Effector memory CD8-positive, alpha-beta T cell (primary cell): ENCODE measurements around the gene SLC9A9.

Source experiments
- ATAC-seq: fragments of 150-1000 bp; cut with Tn5 transposase; replicated peaks from 2 replicates; pipeline ENCODE4 v1.10.0; 2021; ENCODE audit warnings: mild to moderate bottlenecking, moderate library complexity
- DNase-seq, 3 experiments: peaks; one replicate each; pipeline ENCODE4 v3.0.0; 2021
- H3K27ac Mint-ChIP-seq, 2 donors: one replicate each; pipeline ENCODE4 v1.8.0; 2022; ENCODE audit warnings: mild to moderate bottlenecking in 2 of 2, mixed read lengths in 2 of 2, moderate library complexity in 2 of 2
- H3K27me3 Mint-ChIP-seq, 2 donors: one replicate each; pipeline ENCODE4 v1.8.0; 2022; ENCODE audit warnings: mixed read lengths in 2 of 2
- H3K36me3 Mint-ChIP-seq: one replicate; pipeline ENCODE4 v1.8.0; 2022; ENCODE audit warnings: mild to moderate bottlenecking, moderate library complexity, mixed read lengths; ENCODE audit not compliant: insufficient read depth
- H3K4me1 Mint-ChIP-seq, 2 donors: one replicate each; pipeline ENCODE4 v1.8.0; 2022; ENCODE audit warnings: low read depth in 2 of 2, mixed read lengths in 2 of 2
- H3K4me3 Mint-ChIP-seq, 2 donors: one replicate each; pipeline ENCODE4 v1.8.0; 2022; ENCODE audit warnings: mild to moderate bottlenecking in 2 of 2, mixed read lengths in 2 of 2, moderate library complexity in 2 of 2
- H3K9me3 Mint-ChIP-seq, 2 donors: one replicate each; pipeline ENCODE4 v1.8.0; 2022; ENCODE audit warnings: mixed read lengths in 2 of 2

SLC9A9 gene

DNA sequence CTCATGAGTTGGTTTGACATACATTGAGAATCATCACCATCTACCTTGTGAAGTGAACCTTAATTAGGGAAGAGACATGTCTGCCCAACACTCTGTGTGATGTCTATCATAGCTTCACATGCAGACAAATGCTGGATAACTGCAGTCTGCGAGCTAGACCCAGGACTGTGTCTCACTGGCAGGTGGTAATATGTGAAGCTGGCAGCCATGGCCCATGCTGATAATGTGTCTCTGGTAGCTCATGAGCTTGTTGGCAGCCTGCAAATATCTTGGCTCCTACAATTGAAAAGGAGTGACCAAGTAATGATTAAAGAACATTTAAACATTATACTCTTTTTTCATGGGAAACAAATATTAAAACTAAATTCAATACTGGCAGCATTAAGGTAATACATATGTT is 493.9 kb downstream of the SLC9A9 start:
- Mint-ChIP-seq H3K9me3 (no peaks in the 10 kb centered on the region), H3K27ac (no peak overlapping the region), H3K4me3 (no peak overlapping the region), H3K27me3 (no peaks in the 10 kb centered on the region), H3K36me3 (no peaks in the 10 kb centered on the region), H3K4me1 (no peaks in the 10 kb centered on the region)
- DNase-seq = no peak
- no peak for ATAC-seq

DNA sequence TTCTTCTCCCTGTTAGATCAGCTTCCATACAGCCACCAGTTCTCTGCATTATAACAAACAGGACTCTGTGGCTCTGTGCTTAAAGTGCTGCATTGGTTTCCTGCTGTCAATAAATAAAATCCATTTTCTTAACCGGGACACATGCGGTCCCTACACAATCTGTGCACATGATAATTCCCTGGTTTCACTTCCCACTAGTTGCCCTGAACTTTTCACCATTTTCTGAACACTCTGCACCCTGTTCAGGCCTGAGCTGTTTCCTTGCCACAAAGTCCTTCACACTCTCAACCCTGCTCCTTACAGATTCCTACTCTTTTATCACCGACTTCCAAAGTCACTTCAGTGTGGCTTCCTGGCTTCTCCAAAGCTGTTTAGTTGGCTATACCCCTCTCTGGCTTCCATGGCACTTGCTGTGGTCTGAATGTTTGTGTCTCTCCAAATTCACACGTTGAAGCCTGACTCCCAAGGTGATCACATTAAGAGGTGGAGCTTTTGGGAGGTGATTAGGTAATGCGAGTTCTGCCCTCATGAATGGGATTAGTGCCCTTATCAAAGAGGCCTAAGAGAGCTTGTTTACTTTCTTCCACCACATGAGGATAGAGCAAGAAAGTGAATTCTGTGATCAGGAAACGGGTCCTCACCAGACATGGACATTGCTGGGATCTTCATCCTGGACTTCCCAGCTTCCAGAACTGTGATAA is 495.3 kb downstream of the SLC9A9 start:
- H3K27me3 Mint-ChIP-seq = no peaks in the 10 kb centered on the region

GRCh38 chr3:143351895-143352608 is 496.2 kb downstream of the SLC9A9 start:
- ATAC-seq (no peak), DNase-seq (no peak)
- Mint-ChIP-seq H3K27ac (no peak overlapping the region), H3K36me3 (no peaks in the 10 kb centered on the region), H3K4me3 (no peak overlapping the region), H3K9me3 (no peaks in the 10 kb centered on the region), H3K27me3 (no peaks in the 10 kb centered on the region), H3K4me1 (no peaks in the 10 kb centered on the region)

More for the DNA sequence above, 495.3 kb downstream of the SLC9A9 start:
- Mint-ChIP-seq H3K9me3 (no peaks in the 10 kb centered on the region), H3K4me3 (no peak overlapping the region), H3K27ac (no peak overlapping the region), H3K4me1 (no peaks in the 10 kb centered on the region), H3K36me3 (no peaks in the 10 kb centered on the region)
- ATAC-seq = no peak
- no peak for DNase-seq

GRCh38 chr3:143351354-143351753 is 496.9 kb downstream of the SLC9A9 start:
- H3K27ac Mint-ChIP-seq = no peak overlapping the region
- no peaks in the 10 kb centered on the region for H3K9me3 Mint-ChIP-seq
- ATAC-seq = no peak
- H3K4me3 Mint-ChIP-seq = no peak overlapping the region
- H3K36me3 Mint-ChIP-seq = no peaks in the 10 kb centered on the region
- DNase-seq = no peak
- no peaks in the 10 kb centered on the region for H3K4me1 Mint-ChIP-seq
- H3K27me3 Mint-ChIP-seq = no peaks in the 10 kb centered on the region

DNA sequence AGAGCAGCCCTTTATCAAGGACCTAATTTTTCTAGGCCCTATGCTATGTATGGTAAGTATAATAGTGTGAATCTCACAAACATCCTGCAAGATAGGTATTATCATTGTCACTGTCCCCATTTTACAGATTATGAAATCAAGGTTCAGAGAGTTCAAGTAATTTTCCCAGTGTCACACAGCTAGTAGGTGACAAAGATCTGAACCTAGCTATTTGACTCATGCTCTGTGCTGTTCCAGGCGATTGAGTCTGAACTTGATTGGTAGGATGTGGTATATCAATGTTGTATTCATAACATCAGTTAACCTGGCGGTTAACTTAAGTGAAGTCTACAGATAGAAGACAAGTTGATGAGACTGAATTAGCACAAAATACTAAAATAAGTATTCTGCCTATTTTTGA is 498.8 kb downstream of the SLC9A9 start:
- no peak for DNase-seq
- no peaks in the 10 kb centered on the region for H3K27me3 Mint-ChIP-seq
- H3K4me1 Mint-ChIP-seq = peaks cover 0 to 9% of the 10 kb centered on the region in 2 donors
- no peaks in the 10 kb centered on the region for H3K9me3 Mint-ChIP-seq
- no peak overlapping the region for H3K4me3 Mint-ChIP-seq
- no peak for ATAC-seq
- no peaks in the 10 kb centered on the region for H3K36me3 Mint-ChIP-seq
- H3K27ac Mint-ChIP-seq = no peak overlapping the region

DNA sequence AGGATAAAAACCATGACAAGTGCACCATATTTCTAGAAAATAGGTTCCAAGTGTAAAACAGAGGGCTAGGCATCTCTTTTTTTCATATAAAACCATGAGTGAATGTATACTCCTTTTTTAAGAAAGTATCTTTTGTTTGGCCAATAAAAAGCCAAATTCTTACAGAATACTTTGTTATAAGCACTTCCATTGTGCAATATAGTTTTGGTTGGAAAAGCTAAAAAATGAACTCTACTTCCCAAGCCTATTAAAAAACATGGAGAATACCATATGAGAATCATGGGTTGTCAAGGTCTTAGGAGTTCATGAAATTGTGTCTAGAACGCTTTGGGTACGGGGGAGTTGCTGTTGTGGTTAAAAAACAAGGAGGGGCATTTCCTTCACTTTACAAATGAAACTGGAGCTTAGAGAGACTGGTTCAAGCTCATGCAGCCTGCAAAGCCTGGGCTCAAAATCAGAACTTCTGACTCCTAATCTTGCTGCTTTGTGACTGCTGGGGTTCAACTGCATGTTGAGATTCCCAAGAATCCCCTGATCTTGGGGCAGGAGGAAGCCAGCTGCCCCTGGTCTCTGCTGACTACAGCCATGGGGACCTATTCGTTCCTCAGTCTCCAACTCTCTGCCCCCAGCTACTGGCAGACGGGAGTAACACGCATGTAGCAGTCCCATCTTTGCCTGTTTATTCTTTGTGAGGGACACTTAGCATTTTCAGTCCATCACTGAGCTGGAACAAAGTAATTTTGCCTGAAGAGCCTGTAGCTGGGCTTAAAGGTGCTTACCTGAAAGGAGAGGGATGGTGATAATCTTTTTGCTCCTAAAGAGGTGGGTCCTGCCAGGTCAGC is 499.6 kb downstream of the SLC9A9 start:
- Mint-ChIP-seq H3K4me1 (peaks cover 0 to 9% of the 10 kb centered on the region in 2 donors), H3K27ac (no peak overlapping the region), H3K27me3 (no peaks in the 10 kb centered on the region), H3K9me3 (no peaks in the 10 kb centered on the region), H3K36me3 (no peaks in the 10 kb centered on the region), H3K4me3 (no peak overlapping the region)
- DNase-seq (no peak), ATAC-seq (no peak)

- Mint-ChIP-seq H3K36me3 (no peaks in the 10 kb centered on the region), H3K4me3 (no peak overlapping the region), H3K4me1 (peaks cover 0 to 9% of the 10 kb centered on the region in 2 donors), H3K27me3 (no peaks in the 10 kb centered on the region), H3K27ac (no peak overlapping the region), H3K9me3 (no peaks in the 10 kb centered on the region)
- no peak for DNase-seq
- no peak for ATAC-seq
These were observed 503.6 kb downstream of the SLC9A9 start for GRCh38 chr3:143344516-143345165.

- Mint-ChIP-seq H3K4me3 (no peak overlapping the region), H3K9me3 (no peaks in the 10 kb centered on the region), H3K4me1 (peaks cover 0 to 9% of the 10 kb centered on the region in 2 donors), H3K36me3 (no peaks in the 10 kb centered on the region), H3K27ac (no peak overlapping the region), H3K27me3 (no peaks in the 10 kb centered on the region)
- ATAC-seq (no peak), DNase-seq (no peak)
These were observed 504.3 kb downstream of the SLC9A9 start for GRCh38 chr3:143343944-143344343.

- DNase-seq = no peak
- no peaks in the 10 kb centered on the region for H3K36me3 Mint-ChIP-seq
- H3K27me3 Mint-ChIP-seq = no peaks in the 10 kb centered on the region
- ATAC-seq = no peak
- H3K4me3 Mint-ChIP-seq = no peak overlapping the region
- H3K9me3 Mint-ChIP-seq = no peaks in the 10 kb centered on the region
- H3K4me1 Mint-ChIP-seq = peaks cover 0 to 9% of the 10 kb centered on the region in 2 donors
- H3K27ac Mint-ChIP-seq = no peak overlapping the region
These were observed 505.2 kb downstream of the SLC9A9 start for GRCh38 chr3:143343031-143343430.

DNA sequence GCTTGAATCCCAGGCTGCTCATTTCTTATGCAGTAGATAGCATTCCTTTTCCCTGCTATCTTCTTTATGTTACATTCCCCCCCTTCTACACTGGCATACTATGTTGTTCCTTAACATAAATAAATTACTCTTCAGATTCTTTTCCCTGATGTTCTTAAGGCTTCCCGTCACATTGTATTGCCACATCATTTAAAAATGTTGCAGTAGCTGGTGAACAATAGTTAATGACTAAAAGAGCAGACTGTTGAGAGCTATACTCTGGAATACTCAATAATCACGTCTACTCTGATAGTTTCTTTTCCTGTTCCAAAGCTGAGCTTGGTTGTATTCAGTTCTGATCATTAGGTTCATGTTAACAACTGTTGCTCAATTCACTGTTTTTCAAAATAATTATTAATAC is 508.8 kb downstream of the SLC9A9 start:
- H3K4me1 Mint-ChIP-seq = no peaks in the 10 kb centered on the region
- no peak overlapping the region for H3K4me3 Mint-ChIP-seq
- no peaks in the 10 kb centered on the region for H3K36me3 Mint-ChIP-seq
- no peak for DNase-seq
- H3K9me3 Mint-ChIP-seq = no peaks in the 10 kb centered on the region
- no peak for ATAC-seq
- H3K27ac Mint-ChIP-seq = no peak overlapping the region
- no peaks in the 10 kb centered on the region for H3K27me3 Mint-ChIP-seq

GRCh38 chr3:143337387-143337786 is 510.9 kb downstream of the SLC9A9 start:
- H3K9me3 Mint-ChIP-seq = no peaks in the 10 kb centered on the region
- H3K4me3 Mint-ChIP-seq = no peak overlapping the region
- no peak for ATAC-seq
- H3K36me3 Mint-ChIP-seq = no peaks in the 10 kb centered on the region
- H3K4me1 Mint-ChIP-seq = no peaks in the 10 kb centered on the region
- no peak overlapping the region for H3K27ac Mint-ChIP-seq
- no peaks in the 10 kb centered on the region for H3K27me3 Mint-ChIP-seq
- no peak for DNase-seq

DNA sequence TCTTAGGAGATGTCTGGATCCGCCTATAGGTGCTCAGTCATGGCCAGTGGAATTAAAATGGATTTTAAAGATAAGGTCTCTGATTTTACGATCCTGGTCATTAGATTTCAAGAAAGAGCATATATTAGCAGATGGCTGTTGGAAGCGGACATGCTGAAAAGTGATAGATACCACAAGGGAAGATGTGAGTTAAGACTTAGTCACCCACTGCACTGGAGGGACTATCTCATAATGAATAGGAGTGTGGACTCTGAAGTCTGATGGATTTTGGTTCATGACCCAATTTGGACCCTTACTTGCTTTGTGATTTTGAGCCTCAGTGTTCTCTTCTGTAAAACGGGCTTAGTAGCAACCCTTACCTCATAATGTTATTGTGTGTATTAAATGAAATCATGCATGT is 514.0 kb downstream of the SLC9A9 start:
- H3K36me3 Mint-ChIP-seq = no peaks in the 10 kb centered on the region
- no peak overlapping the region for H3K27ac Mint-ChIP-seq
- no peak overlapping the region for H3K4me3 Mint-ChIP-seq
- DNase-seq = no peak
- no peaks in the 10 kb centered on the region for H3K9me3 Mint-ChIP-seq
- H3K27me3 Mint-ChIP-seq = no peaks in the 10 kb centered on the region
- no peak for ATAC-seq
- H3K4me1 Mint-ChIP-seq = no peaks in the 10 kb centered on the region

DNA sequence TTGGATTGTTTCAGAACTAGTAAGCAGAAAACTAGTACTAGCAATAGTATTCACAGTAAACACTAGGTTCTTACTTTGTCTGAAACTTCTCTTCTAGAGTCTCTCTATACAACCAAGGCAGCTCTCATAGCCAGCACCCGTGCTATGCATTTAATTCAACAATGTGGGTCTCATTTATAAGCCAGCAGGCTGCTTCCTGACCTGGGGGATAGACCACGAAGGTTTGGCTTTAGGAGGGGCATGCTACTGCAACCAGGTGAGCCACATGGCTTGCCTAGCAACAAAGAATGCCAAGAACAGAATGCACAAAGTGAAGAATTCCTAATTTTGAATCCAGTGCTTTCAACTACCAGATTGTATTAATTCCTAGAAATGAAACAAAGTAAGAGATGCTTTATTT is 514.9 kb downstream of the SLC9A9 start:
- Mint-ChIP-seq H3K27ac (no peak overlapping the region), H3K27me3 (no peaks in the 10 kb centered on the region), H3K9me3 (no peaks in the 10 kb centered on the region), H3K4me3 (no peak overlapping the region), H3K4me1 (no peaks in the 10 kb centered on the region), H3K36me3 (no peaks in the 10 kb centered on the region)
- DNase-seq = no peak
- ATAC-seq = no peak
